ENCODE measurements around the gene TCF23. TPM values are rescaled to one million over a fixed set of nuclear protein-coding genes. Genes with fewer than 3 reads are reported as not detected.
"Not testable (repeated sequence)": the region's sequence is repeated elsewhere in the genome, so short reads cannot be mapped to it uniquely, and the experiment has no call there.

TCF23 gene
- total and polyA plus RNA-seq, 10 donors, result 0.27 to 14.8 (median 2.9) TPM

- Histone ChIP-seq H3K36me3 (peaks cover 0 to 9% (median 6%) of the 10 kb centered on the region in 6 donors), H3K27me3 (replicated peaks in 1 of 7) (no peaks in the 10 kb centered on the region), H3K9me3 (no peaks in the 10 kb centered on the region), H3K4me3 (no peak overlapping the region), H3K27ac (no peak overlapping the region), H3K4me1 (no peaks in the 10 kb centered on the region)
- no peak for DNase-seq
- WGBS, 5 donors, result 80 to 93% (median 88%) methylated on average over 17 of the region's 17 CpGs
- intact Hi-C loops (cut with DNase I; ENCODE audit: low total_unique reads), result loop anchor here (5.0 kb wide), 1 partner anchor 97 kb away; no protein-coding TSS in a partner anchor
- TF ChIP-seq POLR2AphosphoS5 (IDR thresholded peaks at IDR 0.05) (no peak), POLR2A (IDR thresholded peaks at IDR 0.05) (no peak), CTCF (IDR thresholded peaks at IDR 0.05 in 8 of 11, conservative IDR thresholded peaks at IDR 0.05 in 3 of 11) (no peak)
These were observed 45.9 kb downstream of the TCF23 start for GRCh38 chr2:27194538-27195354.

GRCh38 chr2:27195799-27196198 is 47.0 kb downstream of the TCF23 start:
- H3K4me1 ChIP-seq; H3K27me3 ChIP-seq (replicated peaks in 1 of 7); H3K27ac ChIP-seq; H3K9me3 ChIP-seq; H3K4me3 ChIP-seq; intact Hi-C loops (cut with DNase I; ENCODE audit: low total_unique reads); DNase-seq: not testable (repeated sequence)
- peaks cover 0 to 20% (median 15%) of the 10 kb centered on the region in 6 donors for H3K36me3 ChIP-seq
- WGBS, 5 donors, result 87 to 94% (median 92%) methylated on average over 3 of the region's 3 CpGs

- H3K27me3 ChIP-seq (replicated peaks in 1 of 7); H3K4me1 ChIP-seq; H3K4me3 ChIP-seq; DNase-seq; intact Hi-C loops (cut with DNase I; ENCODE audit: low total_unique reads); H3K27ac ChIP-seq; H3K9me3 ChIP-seq: not testable (repeated sequence)
- peaks cover 0 to 42% (median 34%) of the 10 kb centered on the region in 6 donors for H3K36me3 ChIP-seq
- WGBS, 5 donors, result 85 to 97% (median 95%) methylated on average over 3 of the region's 3 CpGs
These were observed 49.3 kb downstream of the TCF23 start for GRCh38 chr2:27198068-27198467.

GRCh38 chr2:27198627-27199026 is 49.8 kb downstream of the TCF23 start:
- H3K36me3 ChIP-seq, result peaks cover 0 to 48% (median 40%) of the 10 kb centered on the region in 6 donors
- no peak for DNase-seq
- no peaks in the 10 kb centered on the region for H3K4me1 ChIP-seq
- H3K9me3 ChIP-seq, result no peaks in the 10 kb centered on the region
- H3K27me3 ChIP-seq (replicated peaks in 1 of 7), result no peaks in the 10 kb centered on the region
- 68 to 88% (median 81%) methylated on average over 2 of the region's 2 CpGs for WGBS, 5 donors
- intact Hi-C loops (cut with DNase I; ENCODE audit: low total_unique reads), result no loop called here
- no peak overlapping the region for H3K27ac ChIP-seq
- H3K4me3 ChIP-seq, result no peak overlapping the region
- TF ChIP-seq POLR2AphosphoS5 (IDR thresholded peaks at IDR 0.05), result no peak
- no peak for TF ChIP-seq POLR2A (IDR thresholded peaks at IDR 0.05)
- no peak for TF ChIP-seq CTCF (IDR thresholded peaks at IDR 0.05 in 8 of 11, conservative IDR thresholded peaks at IDR 0.05 in 3 of 11)

- WGBS, 5 donors, result 85 to 93% (median 92%) methylated on average over 2 of the region's 2 CpGs
- intact Hi-C loops (cut with DNase I; ENCODE audit: low total_unique reads), result no loop called here
These were observed 50.4 kb downstream of the TCF23 start for GRCh38 chr2:27199241-27199640.

More at GRCh38 chr2:27199241-27199640, 50.4 kb downstream of the TCF23 start:
- H3K36me3 ChIP-seq, result peaks cover 0 to 54% (median 46%) of the 10 kb centered on the region in 6 donors
- no peaks in the 10 kb centered on the region for H3K4me1 ChIP-seq
- H3K9me3 ChIP-seq, result no peaks in the 10 kb centered on the region
- no peak overlapping the region for H3K4me3 ChIP-seq
- no peak overlapping the region for H3K27ac ChIP-seq
- DNase-seq, result no peak
- H3K27me3 ChIP-seq (replicated peaks in 1 of 7), result no peaks in the 10 kb centered on the region
- TF ChIP-seq POLR2AphosphoS5 (IDR thresholded peaks at IDR 0.05), result no peak
- TF ChIP-seq POLR2A (IDR thresholded peaks at IDR 0.05), result no peak
- no peak for TF ChIP-seq CTCF (IDR thresholded peaks at IDR 0.05 in 8 of 11, conservative IDR thresholded peaks at IDR 0.05 in 3 of 11)
